Breast epithelium (tissue), 4 donors: ENCODE data around the gene CASZ1. TPM values are rescaled to one million over a fixed set of nuclear protein-coding genes. Genes with fewer than 3 reads are reported as not detected.

Experiments
- DNase-seq, 2 donors: peaks; one replicate each; pipeline ENCODE4 v3.0.0-alpha.2; 2019; ENCODE audit warnings: low spot score in 2 of 2
- H3K27ac ChIP-seq, 2 donors: fragments of 200-600 bp; sonication (generic) in 1 of 2; one replicate each; pipeline ENCODE4 v1.5.1; 2016 to 2019; ENCODE audit warnings: mild to moderate bottlenecking in 1 of 2
- H3K27me3 ChIP-seq, 2 donors: fragments of 200-600 bp; sonication (generic) in 1 of 2; one replicate each; pipeline versions ENCODE4 v1.5.1 to v1.6.0; 2017 to 2019; ENCODE audit warnings: control low read depth in 1 of 2, mild to moderate bottlenecking in 1 of 2
- H3K36me3 ChIP-seq: fragments of 200-600 bp; one replicate; pipeline ENCODE4 v1.5.1; 2019
- H3K4me1 ChIP-seq, 2 donors: fragments of 200-600 bp; sonication (generic); one replicate each; pipeline ENCODE4 v1.5.1; 2016 to 2019; ENCODE audit warnings: control low read depth in 1 of 2
- H3K4me3 ChIP-seq, 3 donors: fragments of 200-600 bp; sonication (generic); 1 replicate in 2 of 3; 2 replicates in 1 of 3; pipeline ENCODE4 v1.5.1; 2016 to 2019; ENCODE audit warnings: mild to moderate bottlenecking in 3 of 3, moderate library complexity in 2 of 3
- H3K9me3 ChIP-seq, 2 donors: fragments of 200-600 bp; sonication (generic) in 1 of 2; one replicate each; pipeline ENCODE4 v1.5.1; 2016 to 2019; ENCODE audit warnings: control low read depth in 1 of 2
- POLR2A ChIP-seq: fragments of 450-650 bp; IDR thresholded peaks from one replicate; pipeline ENCODE4 v1.6.1; 2016; ENCODE audit warnings: antibody characterized with exemption, mild to moderate bottlenecking, moderate library complexity
- POLR2AphosphoS5 ChIP-seq, 3 donors: sonication (generic); formaldehyde crosslinking; IDR thresholded peaks; one replicate each; pipeline ENCODE4 v1.6.1; 2017; ENCODE audit warnings: antibody characterized with exemption in 3 of 3
- intact Hi-C: fragments of 100-400 bp; cut with DNase I; formaldehyde crosslinking; loops from one replicate; pipeline ENCODE4 v1.15.1; 2023; ENCODE audit warnings: low total_unique reads
- total RNA-seq, 3 donors: library from RNA; depleted of rRNA; stranded (reverse); fragments of >200 nt; gene quantifications; one replicate each; pipeline ENCODE4 v1.1.0, GENCODE V29; 2016
- TF ChIP-seq, protein P1 (sequence below), 3 donors: fragments of 450-650 bp; IDR thresholded peaks; one replicate each; pipeline ENCODE4 v1.5.1; 2016 to 2017; ENCODE audit warnings: antibody characterized with exemption in 3 of 3, mild to moderate bottlenecking in 3 of 3, moderate library complexity in 3 of 3

Gene CASZ1
- total RNA-seq, 3 donors from 2014 or later, result 1.1 to 39.1 (median 32.4) TPM

DNA sequence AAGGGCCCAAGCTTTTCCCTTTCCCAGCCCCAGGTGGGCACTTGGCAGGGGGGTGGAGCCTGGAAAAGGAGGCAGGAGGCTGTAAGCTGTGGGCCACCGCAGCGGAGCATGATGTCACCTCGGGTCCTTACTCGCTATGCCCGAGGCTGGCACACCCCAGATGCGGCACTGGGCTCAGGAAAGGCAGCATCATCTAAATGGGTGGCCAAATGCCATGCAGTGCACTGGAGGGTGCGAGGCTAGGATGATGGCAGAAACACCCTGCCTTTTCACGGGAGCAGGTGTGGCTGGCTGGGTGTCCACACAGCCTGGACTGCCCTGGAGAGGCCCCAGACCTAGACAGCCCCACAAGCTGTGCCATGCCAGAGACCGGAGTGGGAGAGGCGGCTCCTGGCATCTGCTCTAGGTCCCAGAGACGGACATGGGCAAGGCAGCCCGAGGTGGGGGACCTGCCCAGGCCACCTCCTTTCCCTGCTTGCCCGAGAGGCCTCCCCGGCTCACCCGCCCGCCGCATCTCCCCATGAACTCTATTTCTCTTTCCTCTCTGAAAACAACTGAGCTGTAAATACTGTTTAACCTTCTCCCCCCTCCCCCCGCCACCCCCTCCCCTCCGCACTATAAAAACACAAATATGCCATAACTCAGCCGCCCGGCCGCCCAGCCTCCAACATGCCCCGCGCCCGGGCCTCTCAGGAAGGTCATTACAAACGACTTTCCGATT lies 124.7 kb downstream of the CASZ1 start:
- peaks cover 5 to 11% of the 10 kb centered on the region in 2 donors for H3K4me1 ChIP-seq
- H3K9me3 ChIP-seq, result no peaks in the 10 kb centered on the region
- DNase-seq, result no peak
- peak overlapping the region in 1 of 2 donors; percentile 80 for H3K27ac ChIP-seq
- H3K27me3 ChIP-seq, result no peaks in the 10 kb centered on the region
- intact Hi-C loops, result loop anchor here (10.0 kb wide), 1 partner anchor 193 kb away; no protein-coding TSS in a partner anchor
- TF ChIP-seq, protein P1, sequence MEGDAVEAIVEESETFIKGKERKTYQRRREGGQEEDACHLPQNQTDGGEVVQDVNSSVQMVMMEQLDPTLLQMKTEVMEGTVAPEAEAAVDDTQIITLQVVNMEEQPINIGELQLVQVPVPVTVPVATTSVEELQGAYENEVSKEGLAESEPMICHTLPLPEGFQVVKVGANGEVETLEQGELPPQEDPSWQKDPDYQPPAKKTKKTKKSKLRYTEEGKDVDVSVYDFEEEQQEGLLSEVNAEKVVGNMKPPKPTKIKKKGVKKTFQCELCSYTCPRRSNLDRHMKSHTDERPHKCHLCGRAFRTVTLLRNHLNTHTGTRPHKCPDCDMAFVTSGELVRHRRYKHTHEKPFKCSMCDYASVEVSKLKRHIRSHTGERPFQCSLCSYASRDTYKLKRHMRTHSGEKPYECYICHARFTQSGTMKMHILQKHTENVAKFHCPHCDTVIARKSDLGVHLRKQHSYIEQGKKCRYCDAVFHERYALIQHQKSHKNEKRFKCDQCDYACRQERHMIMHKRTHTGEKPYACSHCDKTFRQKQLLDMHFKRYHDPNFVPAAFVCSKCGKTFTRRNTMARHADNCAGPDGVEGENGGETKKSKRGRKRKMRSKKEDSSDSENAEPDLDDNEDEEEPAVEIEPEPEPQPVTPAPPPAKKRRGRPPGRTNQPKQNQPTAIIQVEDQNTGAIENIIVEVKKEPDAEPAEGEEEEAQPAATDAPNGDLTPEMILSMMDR (IDR thresholded peaks at IDR 0.05), result no peak
- no peak for TF ChIP-seq POLR2A
- TF ChIP-seq POLR2AphosphoS5 (IDR thresholded peaks at IDR 0.05), result no peak
- H3K4me3 ChIP-seq, result no peak overlapping the region
- no peaks in the 10 kb centered on the region for H3K36me3 ChIP-seq

DNA sequence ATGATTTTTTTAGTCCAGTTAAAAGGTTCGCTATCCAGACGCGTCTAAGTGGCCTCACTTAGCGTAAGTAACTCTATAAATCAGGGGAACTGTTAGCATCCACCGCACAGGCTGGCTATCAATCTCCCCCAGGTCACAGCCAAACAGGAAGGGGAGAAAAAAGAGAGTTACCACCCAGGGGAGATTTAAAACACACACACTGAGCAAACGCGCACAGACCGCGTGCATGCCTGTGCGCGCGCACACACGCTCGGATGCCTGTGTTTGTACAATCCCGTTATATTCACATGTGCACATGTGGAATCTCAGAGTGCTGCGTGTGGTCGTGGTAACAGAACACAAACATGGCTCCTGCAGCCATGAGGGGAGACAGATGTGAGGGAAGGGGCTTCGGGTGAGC lies 125.4 kb downstream of the CASZ1 start:
- no peak for DNase-seq
- H3K4me1 ChIP-seq, result peaks cover 5 to 13% of the 10 kb centered on the region in 2 donors
- peak overlapping the region in 1 of 2 donors; percentile 80 for H3K27ac ChIP-seq
- no peak for TF ChIP-seq POLR2AphosphoS5 (IDR thresholded peaks at IDR 0.05)
- H3K36me3 ChIP-seq, result no peaks in the 10 kb centered on the region
- no peaks in the 10 kb centered on the region for H3K27me3 ChIP-seq
- H3K9me3 ChIP-seq, result no peaks in the 10 kb centered on the region
- intact Hi-C loops, result loop anchor here (10.0 kb wide), 1 partner anchor 194 kb away; no protein-coding TSS in a partner anchor
- no peak overlapping the region for H3K4me3 ChIP-seq

DNA sequence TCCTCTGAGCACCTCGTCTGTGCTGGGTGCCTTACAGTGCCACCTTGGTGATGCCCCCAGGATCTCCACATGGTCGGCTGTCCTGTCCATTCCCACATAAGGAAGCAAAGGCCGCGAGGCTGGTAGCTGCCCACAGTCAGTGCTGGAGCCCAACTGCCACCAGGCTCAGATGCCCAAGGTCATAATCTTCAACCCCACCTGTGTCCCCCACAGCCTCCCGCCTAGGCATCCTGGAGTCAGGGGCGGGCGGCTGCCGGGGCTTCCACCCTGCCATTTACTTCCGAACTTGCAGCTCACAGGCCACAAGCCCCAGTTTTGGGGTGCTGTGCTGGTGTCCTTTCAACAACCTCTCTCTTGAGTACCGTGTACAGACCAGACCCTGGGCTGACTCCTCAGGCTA lies 126.3 kb downstream of the CASZ1 start:
- H3K9me3 ChIP-seq, result no peaks in the 10 kb centered on the region
- no peak for TF ChIP-seq POLR2AphosphoS5 (IDR thresholded peaks at IDR 0.05)
- intact Hi-C loops, result loop anchor here (10.0 kb wide), 1 partner anchor 195 kb away; no protein-coding TSS in a partner anchor
- no peak overlapping the region for H3K4me3 ChIP-seq
- DNase-seq, result no peak
- peaks cover 0 to 17% of the 10 kb centered on the region in 2 donors for H3K4me1 ChIP-seq
- peak overlapping the region; percentile 32 to 80 for H3K27ac ChIP-seq
- H3K36me3 ChIP-seq, result no peaks in the 10 kb centered on the region
- H3K27me3 ChIP-seq, result peaks cover 0 to under 1% of the 10 kb centered on the region in 2 donors

DNA sequence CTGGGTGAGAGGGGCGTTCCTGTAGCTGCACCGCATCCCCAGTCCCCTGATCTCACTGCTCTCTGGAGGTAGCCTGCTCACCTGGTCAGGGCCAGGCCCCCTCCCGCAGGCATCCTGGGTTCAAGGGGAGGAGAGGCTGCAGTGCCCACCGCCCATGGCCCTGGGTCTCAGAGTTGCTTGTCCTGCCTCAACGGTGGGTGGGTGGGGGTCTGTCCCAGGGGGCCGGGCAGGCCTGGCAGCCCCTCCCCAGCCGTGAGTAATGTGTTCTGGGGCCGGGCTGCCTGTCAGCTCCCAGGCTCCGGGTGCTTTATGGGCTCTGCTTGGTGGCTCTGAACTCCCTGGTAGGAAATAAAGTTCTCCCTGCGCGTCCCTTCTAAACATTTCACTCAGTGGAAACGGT lies 126.9 kb downstream of the CASZ1 start:
- DNase-seq, result no peak
- Histone ChIP-seq H3K4me3 (no peak overlapping the region), H3K36me3 (no peaks in the 10 kb centered on the region), H3K9me3 (no peaks in the 10 kb centered on the region), H3K27ac (peak overlapping the region; percentile 32 to 80), H3K4me1 (peaks cover 0 to 17% of the 10 kb centered on the region in 2 donors), H3K27me3 (peaks cover 0 to 3% of the 10 kb centered on the region in 2 donors)
- intact Hi-C loops, result no loop called here
- TF ChIP-seq POLR2AphosphoS5 (IDR thresholded peaks at IDR 0.05) (no peak), POLR2A (no peak)
- TF ChIP-seq, protein P1 (IDR thresholded peaks at IDR 0.05), result no peak

DNA sequence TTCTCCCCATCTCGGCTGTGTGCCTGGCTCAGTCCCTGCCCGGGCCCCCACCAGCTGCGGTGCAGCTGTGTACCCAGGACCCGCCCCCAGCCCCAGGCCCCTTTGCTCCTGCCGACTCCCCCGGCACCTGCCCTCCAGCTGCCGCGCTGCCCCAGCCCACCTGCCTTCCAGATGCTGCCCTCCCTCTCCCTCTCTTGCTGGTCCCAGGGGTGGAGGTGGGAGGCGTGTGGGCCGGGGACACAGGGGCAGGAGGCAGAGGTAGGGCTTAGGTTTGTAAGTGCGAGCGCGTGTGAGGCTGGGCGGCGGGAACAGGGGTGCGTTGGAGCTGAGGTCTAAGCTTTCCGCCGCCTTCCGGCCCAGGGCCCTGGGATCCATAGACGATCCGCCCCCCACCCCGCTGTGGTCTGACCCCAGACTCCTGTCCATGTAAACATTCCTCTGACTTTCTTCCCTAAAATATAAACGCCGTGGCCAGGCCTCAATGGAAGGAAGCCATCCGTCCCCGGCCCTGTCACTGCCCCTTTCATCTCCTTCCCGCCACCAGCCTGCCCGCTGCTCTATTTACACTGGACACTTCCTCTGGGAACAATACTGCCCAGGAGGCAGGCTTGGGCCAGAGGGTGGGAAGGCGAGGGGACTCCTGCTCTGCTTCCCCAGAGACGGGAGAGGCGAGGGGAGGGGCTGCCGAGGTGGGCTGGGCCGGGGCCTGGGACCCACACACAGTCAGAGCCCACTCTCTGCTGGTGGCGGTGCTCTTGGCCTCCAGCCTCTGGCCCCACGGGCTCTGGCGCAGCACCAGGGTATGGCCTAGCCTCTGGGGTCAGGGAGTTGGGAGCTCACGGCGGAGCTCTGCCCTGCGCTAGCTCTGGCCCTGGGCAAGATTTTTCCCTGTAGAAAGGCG lies 128.3 kb downstream of the CASZ1 start:
- TF ChIP-seq POLR2AphosphoS5 (IDR thresholded peaks at IDR 0.05) (no peak), POLR2A (no peak)
- TF ChIP-seq, protein P1 (IDR thresholded peaks at IDR 0.05), result no peak
- peak overlapping the region in 1 of 3 donors; percentile 31 for H3K4me3 ChIP-seq

More for the DNA sequence above, 128.3 kb downstream of the CASZ1 start:
- Histone ChIP-seq H3K36me3 (no peaks in the 10 kb centered on the region), H3K27ac (peak overlapping the region; percentile 80 to 85), H3K9me3 (no peaks in the 10 kb centered on the region), H3K27me3 (peaks cover 0 to 3% of the 10 kb centered on the region in 2 donors), H3K4me1 (peaks cover 0 to 17% of the 10 kb centered on the region in 2 donors)
- no peak for DNase-seq
- intact Hi-C loops, result no loop called here
